Measurements from ENCODE around the gene POU2AF1.

DNA sequence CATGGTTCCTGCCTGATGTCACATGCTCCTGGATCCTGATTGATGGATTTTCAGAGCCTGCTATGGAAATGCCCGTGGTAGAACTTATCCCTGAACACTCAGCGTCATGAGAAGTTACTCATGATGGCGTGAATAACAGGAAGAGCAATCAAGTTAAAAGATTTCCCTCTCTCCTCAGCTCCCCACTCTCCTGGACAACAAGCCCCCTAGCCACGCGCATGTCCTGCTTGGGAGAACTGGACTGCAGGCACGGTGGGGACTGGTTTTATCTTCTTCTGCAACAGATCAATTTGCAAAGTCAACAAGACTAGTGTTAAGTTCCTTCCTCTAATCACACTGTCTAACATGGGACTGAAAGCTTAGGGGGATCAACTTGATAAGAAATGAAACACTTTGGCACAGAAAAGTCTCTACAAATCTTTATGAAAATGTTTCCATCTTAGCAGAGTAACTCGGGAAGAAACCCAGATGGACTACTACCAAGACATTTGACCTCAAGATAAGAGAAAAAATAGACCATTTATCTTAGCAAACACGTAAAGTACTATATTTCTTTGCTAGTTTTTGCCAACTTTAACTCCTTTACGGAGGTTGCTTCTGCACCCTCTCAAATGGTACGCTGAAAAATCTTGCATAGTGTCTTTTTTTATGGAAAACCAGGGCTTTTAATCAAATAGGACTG is 27.6 kb downstream of the POU2AF1 start:
- TF ChIP-seq, protein P1, sequence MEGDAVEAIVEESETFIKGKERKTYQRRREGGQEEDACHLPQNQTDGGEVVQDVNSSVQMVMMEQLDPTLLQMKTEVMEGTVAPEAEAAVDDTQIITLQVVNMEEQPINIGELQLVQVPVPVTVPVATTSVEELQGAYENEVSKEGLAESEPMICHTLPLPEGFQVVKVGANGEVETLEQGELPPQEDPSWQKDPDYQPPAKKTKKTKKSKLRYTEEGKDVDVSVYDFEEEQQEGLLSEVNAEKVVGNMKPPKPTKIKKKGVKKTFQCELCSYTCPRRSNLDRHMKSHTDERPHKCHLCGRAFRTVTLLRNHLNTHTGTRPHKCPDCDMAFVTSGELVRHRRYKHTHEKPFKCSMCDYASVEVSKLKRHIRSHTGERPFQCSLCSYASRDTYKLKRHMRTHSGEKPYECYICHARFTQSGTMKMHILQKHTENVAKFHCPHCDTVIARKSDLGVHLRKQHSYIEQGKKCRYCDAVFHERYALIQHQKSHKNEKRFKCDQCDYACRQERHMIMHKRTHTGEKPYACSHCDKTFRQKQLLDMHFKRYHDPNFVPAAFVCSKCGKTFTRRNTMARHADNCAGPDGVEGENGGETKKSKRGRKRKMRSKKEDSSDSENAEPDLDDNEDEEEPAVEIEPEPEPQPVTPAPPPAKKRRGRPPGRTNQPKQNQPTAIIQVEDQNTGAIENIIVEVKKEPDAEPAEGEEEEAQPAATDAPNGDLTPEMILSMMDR (IDR thresholded peaks at IDR 0.05) = no peak
- TF ChIP-seq POLR2A (IDR thresholded peaks at IDR 0.05) = no peak

Measured in right lobe of liver (tissue), 4 donors.